Measurements from ENCODE around the gene IFRD1. TPM values are rescaled to one million over a fixed set of nuclear protein-coding genes. Genes with fewer than 3 reads are reported as not detected.
"Not testable (repeated sequence)": the region's sequence is repeated elsewhere in the genome, so short reads cannot be mapped to it uniquely, and the experiment has no call there.

Gene IFRD1
- polyA plus RNA-seq, 4 donors, result 31.2 to 39.0 (median 36.8) TPM

DNA sequence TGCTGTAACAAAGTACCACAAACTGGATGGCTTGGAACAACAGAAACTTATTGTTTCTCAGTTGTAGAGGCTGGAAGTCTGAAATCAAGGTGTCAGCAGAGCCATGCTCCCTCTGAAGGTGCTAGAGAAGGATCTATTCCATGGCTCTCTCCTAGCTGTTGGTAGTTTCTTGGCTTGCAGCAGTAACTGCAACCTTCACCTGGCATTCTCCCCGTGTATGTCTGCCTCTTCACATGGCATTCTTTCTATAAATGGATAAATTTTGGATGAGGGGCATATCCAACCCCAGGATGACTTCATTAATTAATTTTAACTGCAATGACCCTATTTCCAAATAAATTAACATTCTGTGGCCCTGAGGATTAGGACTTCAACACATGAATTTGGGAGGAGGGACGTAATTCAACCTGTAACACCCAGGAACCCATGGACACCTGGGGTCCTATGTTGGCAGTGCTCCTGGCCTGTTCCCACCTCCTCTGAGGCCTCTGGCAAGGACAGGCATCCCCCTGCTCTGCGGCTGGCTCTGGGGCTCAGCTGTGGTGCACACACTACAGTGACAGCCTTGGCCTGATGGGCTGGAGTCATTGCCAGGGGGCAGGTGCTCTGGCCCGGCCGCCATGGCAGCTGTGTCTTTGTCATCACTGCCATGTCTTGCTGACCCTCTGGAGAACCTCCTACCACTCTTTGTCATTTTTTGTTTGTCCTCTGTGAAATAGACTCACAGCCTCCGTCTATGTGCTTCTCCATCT lies 61.4 kb downstream of the IFRD1 start:
- DNase-seq (ENCODE audit: low read depth in 4 of 4, low spot score in 3 of 4), result no peak

GRCh38 chr7:112512451-112513210 lies 62.4 kb downstream of the IFRD1 start:
- no peak for DNase-seq (ENCODE audit: low read depth in 4 of 4, low spot score in 3 of 4)

- DNase-seq (ENCODE audit: low read depth in 4 of 4, low spot score in 3 of 4), result no peak
Observed at GRCh38 chr7:112515989-112516388, 65.7 kb downstream of the IFRD1 start.

- not testable (repeated sequence) for DNase-seq (ENCODE audit: low read depth in 4 of 4, low spot score in 3 of 4)
Observed at GRCh38 chr7:112516418-112516817, 66.2 kb downstream of the IFRD1 start.

GRCh38 chr7:112517487-112517886 lies 67.2 kb downstream of the IFRD1 start:
- DNase-seq (ENCODE audit: low read depth in 4 of 4, low spot score in 3 of 4), result no peak

DNA sequence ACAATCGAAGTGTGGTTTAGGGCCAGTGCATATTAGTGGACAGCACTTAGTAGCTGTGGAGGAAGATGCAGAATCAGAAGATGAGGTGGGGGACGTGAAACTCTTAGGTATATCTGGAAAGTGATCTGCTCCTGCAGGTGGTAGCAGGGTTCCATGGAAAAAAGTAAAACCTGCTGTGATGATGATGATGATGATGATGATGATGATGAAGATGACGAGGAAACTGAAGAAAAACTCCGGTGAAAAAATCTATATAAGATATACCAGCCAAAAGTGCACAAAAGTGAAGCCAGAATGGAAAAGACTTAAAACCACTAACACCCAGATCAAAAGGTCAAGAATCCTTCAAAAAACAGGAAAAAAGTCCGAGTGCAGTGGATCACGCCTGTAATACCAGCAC lies 70.5 kb downstream of the IFRD1 start:
- DNase-seq (ENCODE audit: low read depth in 4 of 4, low spot score in 3 of 4), result no peak

- DNase-seq (ENCODE audit: low read depth in 4 of 4, low spot score in 3 of 4), result no peak
Observed at GRCh38 chr7:112521942-112522341, 71.7 kb downstream of the IFRD1 start.

DNA sequence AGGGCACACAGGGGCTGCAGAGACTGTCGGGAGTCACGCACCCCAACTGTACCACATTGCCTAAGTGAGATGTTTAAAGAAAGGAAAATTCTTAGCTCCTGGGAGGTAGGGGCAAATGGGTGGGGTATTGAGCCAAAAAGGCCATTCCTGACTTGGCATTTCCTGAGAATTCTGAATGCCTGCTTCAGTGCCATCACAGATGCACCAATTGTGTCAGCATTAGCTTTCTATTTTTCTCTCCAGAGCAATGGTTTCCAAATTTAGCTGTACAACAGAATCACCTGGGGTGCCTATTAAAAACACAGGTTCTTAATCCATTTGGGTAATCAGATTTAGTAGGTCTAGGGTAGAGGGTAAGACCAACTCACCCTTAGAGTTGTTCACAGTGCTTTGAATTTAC lies 73.6 kb downstream of the IFRD1 start:
- DNase-seq (ENCODE audit: low read depth in 4 of 4, low spot score in 3 of 4), result no peak

Other genes with a start within 250 kb of the IFRD1 start
- gene DOCK4, start 244.1 kb upstream of the IFRD1 start, polyA plus RNA-seq (ENCODE audit: insufficient read length in 4 of 4), result 10 to 100 TPM; 20.1 to 26.6 (median 21.4) TPM
- 10 to 100 TPM; 38.9 to 41.7 (median 41.0) TPM for gene ZNF277, start 243.8 kb upstream of the IFRD1 start, polyA plus RNA-seq (ENCODE audit: insufficient read length in 4 of 4)
- gene LSMEM1, start 30.5 kb downstream of the IFRD1 start, polyA plus RNA-seq (ENCODE audit: insufficient read length in 4 of 4), result 1 to 10 TPM; 1.6 to 4.8 (median 2.4) TPM